GM19023 (cell line): ENCODE results near the gene OR10R2.

Experiments used
- ATAC-seq: cut with Tn5 transposase; IDR thresholded peaks from one replicate; pipeline ENCODE4 v1.9.1; 2021; ENCODE audit warnings: mild to moderate bottlenecking, moderate library complexity; ENCODE audit not compliant: unreplicated experiment

Gene OR10R2

DNA sequence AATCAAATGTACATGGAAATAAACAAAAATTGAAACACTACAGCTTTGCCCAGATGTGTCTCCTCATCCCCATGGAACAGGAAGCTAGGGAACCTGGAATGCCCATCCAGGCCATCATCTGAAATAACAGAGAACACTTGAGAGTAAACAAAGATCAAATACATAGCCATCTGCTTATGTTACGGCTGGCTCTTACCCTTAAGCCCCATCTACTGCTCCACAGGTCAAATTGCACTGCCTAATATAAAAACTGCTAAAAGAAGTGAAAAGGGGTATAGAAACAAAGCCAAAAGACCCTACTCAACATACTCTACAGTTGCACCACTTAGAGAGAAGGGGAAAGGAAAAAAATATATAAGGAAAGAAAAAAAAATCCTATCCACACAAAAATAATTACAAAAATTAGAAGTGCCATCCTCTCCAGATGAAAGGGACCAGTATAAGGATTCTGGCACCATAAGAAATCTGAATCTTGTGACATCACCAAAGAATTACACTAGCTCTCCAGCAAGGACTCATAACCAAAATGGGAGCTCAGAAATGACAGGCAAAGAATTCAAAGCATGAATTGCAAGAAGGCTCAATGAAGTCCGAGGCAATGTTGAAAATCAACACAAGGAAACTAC, 55.3 kb downstream of the OR10R2 start:
- ATAC-seq, result no peak
